Stimulated activated effector memory CD8-positive, alpha-beta T cell treated with anti-CD3 and anti-CD28 coated beads, Interleukin-12 subunit alpha, Interleukin-12 subunit beta, amount 100 ng/mL, for 72 hours (primary cell): ENCODE measurements around the gene SKOR1.

Experiments
- ATAC-seq: fragments of 150-1000 bp; cut with Tn5 transposase; 2 replicates; pipeline ENCODE4 v1.10.0; 2021
- DNase-seq, 2 donors: peaks; one replicate each; pipeline ENCODE4 v3.0.0; 2021 to 2022; ENCODE audit warnings: low spot score in 2 of 2
- H3K27ac Mint-ChIP-seq: one replicate; pipeline ENCODE4 v1.8.0; 2022; ENCODE audit warnings: mild to moderate bottlenecking, mixed read lengths
- H3K36me3 Mint-ChIP-seq: one replicate; pipeline ENCODE4 v1.8.0; 2022; ENCODE audit warnings: mild to moderate bottlenecking, mixed read lengths
- H3K4me1 Mint-ChIP-seq: one replicate; pipeline ENCODE4 v1.8.0; 2022; ENCODE audit warnings: mixed read lengths
- H3K4me3 Mint-ChIP-seq: one replicate; pipeline ENCODE4 v1.8.0; 2022; ENCODE audit warnings: mild to moderate bottlenecking, mixed read lengths
- H3K9me3 Mint-ChIP-seq: one replicate; pipeline ENCODE4 v1.8.0; 2022; ENCODE audit warnings: mixed read lengths

The SKOR1 gene

DNA sequence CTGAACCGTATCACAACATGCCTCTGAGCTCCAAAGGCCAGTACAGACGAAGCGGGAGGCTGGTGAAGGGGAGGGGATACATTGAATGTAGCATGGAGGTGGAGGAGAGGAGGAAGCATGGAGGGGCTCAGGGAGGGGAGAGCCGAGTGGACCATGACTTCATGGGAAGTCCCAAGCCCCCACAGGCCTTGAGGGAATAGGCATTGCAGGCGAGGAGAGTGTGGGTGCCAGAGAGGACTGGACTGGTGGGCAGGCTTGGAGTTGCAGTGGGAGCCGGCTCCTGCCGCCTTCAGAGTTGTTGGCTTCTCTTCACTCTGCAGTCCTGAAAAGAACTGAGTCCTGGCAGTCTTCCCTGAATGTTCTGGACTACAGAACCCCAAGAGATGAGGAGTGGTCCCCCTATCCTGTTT is 17.8 kb downstream of the SKOR1 start:
- no peak overlapping the region for H3K27ac Mint-ChIP-seq
- peaks cover 21% of the 10 kb centered on the region for H3K4me1 Mint-ChIP-seq
- DNase-seq, result no peak
- no peak overlapping the region for H3K4me3 Mint-ChIP-seq
- no peaks in the 10 kb centered on the region for H3K9me3 Mint-ChIP-seq
- H3K36me3 Mint-ChIP-seq, result peaks cover 21% of the 10 kb centered on the region
- no peak for ATAC-seq

DNA sequence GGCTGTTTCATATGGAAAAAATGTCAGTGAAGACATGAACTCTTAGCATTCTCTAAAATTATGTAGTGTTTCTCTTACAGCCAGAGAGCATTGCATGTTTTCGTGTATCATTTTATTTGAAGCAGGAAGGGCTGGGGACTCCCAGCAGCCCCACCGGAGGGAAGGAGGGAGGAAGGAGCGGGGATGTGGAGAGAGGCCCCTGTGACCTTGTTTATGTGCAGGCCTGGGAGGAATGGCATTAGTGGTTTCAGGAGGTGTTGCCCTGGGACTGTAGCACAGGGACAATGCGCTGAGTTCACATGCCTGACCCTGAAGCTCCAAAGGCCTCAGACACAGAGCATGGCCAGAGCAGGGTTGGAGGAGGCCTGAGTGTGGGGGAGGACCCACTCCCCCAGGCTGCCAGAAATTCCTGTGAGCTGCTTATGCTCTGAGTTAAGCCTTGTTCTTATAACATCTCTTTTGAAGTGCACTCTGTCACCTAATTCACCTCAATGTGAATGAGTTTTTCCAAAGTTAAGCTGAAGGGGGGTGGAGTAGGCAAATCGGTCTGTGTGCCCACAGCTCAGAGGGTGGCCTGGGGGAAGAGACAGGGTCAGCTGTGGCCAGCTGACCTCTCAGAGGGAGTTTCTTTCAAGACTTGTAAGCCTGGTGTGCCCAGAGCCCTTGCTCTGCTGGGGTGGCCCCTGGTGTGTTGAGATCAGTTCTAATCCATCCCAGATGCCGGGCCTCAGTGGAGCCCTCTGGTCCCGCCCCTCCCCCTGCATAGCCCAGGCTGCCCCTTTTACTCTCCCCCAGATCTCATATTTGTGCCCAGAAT is 18.5 kb downstream of the SKOR1 start:
- Mint-ChIP-seq H3K4me1 (peaks cover 21% of the 10 kb centered on the region), H3K4me3 (no peak overlapping the region), H3K27ac (no peak overlapping the region), H3K36me3 (peaks cover 21% of the 10 kb centered on the region), H3K9me3 (no peaks in the 10 kb centered on the region)
- ATAC-seq (no peak), DNase-seq (no peak)

DNA sequence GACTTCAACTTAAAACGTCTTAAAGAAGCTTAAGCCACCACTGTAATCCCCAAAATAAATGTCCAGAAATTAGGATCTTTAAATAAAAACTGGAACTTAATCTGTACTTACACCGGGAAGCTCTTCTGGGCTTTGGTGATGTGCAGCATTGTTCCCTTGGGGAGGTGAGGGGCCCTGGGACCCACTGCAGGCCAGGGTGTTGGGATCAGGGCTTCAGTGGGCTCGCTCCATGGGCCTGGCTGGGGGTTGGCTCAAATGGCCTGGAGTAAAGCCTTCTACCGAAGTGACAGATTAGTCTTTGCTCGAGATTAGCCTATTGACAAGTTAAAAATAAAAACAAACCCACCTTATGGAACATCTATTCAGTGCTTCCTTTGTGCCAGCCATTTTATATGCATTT is 20.7 kb downstream of the SKOR1 start:
- H3K4me3 Mint-ChIP-seq, result no peak overlapping the region
- peaks cover 3% of the 10 kb centered on the region for H3K36me3 Mint-ChIP-seq
- H3K27ac Mint-ChIP-seq, result no peak overlapping the region
- H3K9me3 Mint-ChIP-seq, result no peaks in the 10 kb centered on the region
- no peak for DNase-seq
- no peak for ATAC-seq
- H3K4me1 Mint-ChIP-seq, result peaks cover 5% of the 10 kb centered on the region

DNA sequence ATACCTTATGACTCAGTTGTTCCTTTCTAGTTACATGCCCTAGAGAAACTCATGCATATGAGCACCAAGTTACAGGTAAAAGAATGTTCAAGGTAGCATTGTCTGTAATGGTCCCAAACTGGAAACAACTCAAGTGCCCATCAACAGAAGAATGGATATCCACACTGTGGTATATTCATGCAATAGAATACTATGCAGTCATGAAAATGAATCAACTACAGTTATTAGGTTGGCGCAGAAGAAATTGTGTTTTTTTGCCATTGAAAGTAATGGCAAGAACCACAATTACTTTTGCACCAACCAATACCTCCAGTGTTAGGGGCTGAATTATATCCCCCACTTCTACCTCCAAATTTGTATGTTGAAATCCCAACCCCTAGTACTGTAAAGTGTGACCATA is 24.2 kb downstream of the SKOR1 start:
- DNase-seq (no peak), ATAC-seq (no peak)
- Mint-ChIP-seq H3K9me3 (no peaks in the 10 kb centered on the region), H3K4me3 (no peak overlapping the region), H3K27ac (no peak overlapping the region), H3K36me3 (no peaks in the 10 kb centered on the region), H3K4me1 (no peaks in the 10 kb centered on the region)

DNA sequence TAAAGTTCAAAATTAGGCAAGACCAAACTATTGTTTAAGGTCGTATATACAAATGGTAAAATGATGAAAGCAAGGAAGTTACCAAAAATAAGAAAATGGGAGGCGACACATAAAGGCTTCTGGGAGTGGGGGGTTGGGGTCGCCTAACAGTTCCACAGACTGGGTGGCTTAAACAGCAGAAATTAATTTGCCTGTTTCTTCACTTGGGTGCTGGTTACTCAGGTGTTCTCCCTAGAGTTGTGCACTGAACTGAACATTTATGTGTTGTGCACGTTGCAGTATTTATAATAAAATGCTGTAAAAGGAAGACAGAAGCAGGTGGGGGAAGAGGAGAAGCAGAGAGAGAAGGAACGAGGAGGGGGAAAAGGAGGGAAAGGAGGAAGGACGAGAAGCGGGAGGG is 25.0 kb downstream of the SKOR1 start:
- H3K9me3 Mint-ChIP-seq, result no peaks in the 10 kb centered on the region
- H3K4me1 Mint-ChIP-seq, result no peaks in the 10 kb centered on the region
- ATAC-seq (no peak), DNase-seq (no peak)
- no peak overlapping the region for H3K4me3 Mint-ChIP-seq
- H3K27ac Mint-ChIP-seq, result no peak overlapping the region
- H3K36me3 Mint-ChIP-seq, result no peaks in the 10 kb centered on the region

GRCh38 chr15:67850994-67851571 is 25.8 kb downstream of the SKOR1 start:
- no peak for ATAC-seq
- Mint-ChIP-seq H3K4me3 (no peak overlapping the region), H3K4me1 (no peaks in the 10 kb centered on the region), H3K27ac (no peak overlapping the region), H3K9me3 (no peaks in the 10 kb centered on the region), H3K36me3 (no peaks in the 10 kb centered on the region)
- DNase-seq, result no peak

GRCh38 chr15:67852418-67852817 is 27.1 kb downstream of the SKOR1 start:
- Mint-ChIP-seq H3K9me3 (no peaks in the 10 kb centered on the region), H3K4me1 (no peaks in the 10 kb centered on the region), H3K4me3 (no peak overlapping the region), H3K27ac (peak overlapping the region; percentile 70), H3K36me3 (no peaks in the 10 kb centered on the region)
- no peak for ATAC-seq
- no peak for DNase-seq

DNA sequence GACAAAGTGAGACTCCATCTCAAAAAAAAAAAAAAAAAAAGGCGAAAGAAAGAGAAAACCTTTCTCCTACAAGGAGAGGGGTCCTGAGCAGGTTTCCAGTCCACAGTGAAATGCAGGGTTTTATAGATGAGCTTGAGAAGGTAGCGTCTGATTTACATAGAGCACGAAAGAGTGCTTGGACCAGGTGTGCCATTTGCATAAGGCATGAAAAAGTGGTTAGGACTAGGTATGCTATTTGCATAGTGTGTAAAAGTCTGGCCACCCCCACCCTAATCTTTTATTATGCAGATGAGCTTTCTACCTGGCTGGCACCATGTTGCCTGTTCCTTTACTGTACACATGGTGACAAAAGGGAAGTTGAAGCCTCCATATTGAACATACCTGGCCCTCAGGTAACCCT is 28.1 kb downstream of the SKOR1 start:
- DNase-seq (no peak), ATAC-seq (no peak)
- no peaks in the 10 kb centered on the region for H3K9me3 Mint-ChIP-seq
- no peaks in the 10 kb centered on the region for H3K4me1 Mint-ChIP-seq
- no peaks in the 10 kb centered on the region for H3K36me3 Mint-ChIP-seq
- no peak overlapping the region for H3K4me3 Mint-ChIP-seq
- no peak overlapping the region for H3K27ac Mint-ChIP-seq

DNA sequence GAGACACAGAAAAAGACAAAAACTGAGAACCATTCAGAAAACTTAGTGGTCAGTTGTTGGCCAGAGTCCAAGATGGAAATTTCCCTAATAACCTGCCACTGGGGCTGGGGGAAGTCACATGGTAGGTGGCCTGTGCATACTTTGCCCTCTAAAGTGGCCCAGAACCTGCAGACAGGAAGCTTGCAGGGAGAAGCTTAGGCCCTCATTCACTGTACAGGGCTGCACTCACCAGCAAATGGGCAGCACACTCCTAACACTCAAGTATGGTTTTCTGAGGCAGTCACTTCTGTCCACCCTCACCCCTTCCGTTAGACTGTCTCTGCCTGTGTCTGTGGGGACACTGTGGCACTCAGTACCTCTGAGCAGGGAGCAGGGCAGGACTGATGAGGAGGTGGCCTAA is 29.0 kb downstream of the SKOR1 start:
- Mint-ChIP-seq H3K27ac (no peak overlapping the region), H3K36me3 (no peaks in the 10 kb centered on the region), H3K4me1 (no peaks in the 10 kb centered on the region), H3K4me3 (no peak overlapping the region), H3K9me3 (no peaks in the 10 kb centered on the region)
- ATAC-seq, result no peak
- DNase-seq, result no peak

DNA sequence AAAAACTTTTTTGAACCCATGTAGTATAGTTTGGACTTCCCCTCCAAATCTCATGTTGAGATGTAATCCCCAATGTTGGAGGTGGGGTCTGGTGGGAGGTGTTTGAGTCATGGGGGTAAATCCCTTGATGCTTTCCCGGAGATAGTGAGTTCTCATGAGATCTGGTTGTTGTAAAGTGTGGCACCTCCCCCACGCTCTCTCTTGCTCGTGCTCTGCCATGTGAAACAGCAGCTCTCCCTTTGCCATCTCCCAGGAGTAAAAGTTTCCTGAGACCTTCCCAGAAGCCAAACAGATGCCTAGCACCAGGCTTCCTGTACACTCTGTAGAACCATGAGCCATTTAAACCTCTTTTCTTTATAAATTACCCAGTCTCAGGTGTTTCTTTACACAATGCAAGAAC is 30.5 kb downstream of the SKOR1 start:
- no peak overlapping the region for H3K27ac Mint-ChIP-seq
- no peaks in the 10 kb centered on the region for H3K4me1 Mint-ChIP-seq
- ATAC-seq, result no peak
- H3K4me3 Mint-ChIP-seq, result no peak overlapping the region
- H3K9me3 Mint-ChIP-seq, result no peaks in the 10 kb centered on the region
- H3K36me3 Mint-ChIP-seq, result no peaks in the 10 kb centered on the region
- no peak for DNase-seq

DNA sequence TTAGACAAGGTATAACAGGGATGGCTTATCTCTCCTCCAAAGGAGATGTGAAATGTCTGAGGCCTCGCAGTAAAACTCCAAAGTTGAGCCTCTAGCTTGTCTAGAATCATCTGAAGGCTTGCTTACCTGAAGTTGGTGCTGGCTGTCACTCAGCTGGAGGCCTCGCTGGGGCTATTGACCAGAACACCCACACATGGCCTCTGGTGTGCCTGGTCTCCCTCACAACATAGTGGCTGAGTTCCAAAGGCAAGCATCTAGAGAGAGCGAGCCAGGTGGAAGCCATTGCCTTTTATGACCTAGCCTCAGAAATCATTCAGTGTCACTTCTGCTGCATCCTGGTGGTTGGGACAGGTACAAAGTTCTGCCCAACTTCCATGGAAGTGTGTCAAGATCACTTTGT is 31.9 kb downstream of the SKOR1 start:
- DNase-seq, result no peak
- no peaks in the 10 kb centered on the region for H3K4me1 Mint-ChIP-seq
- no peak overlapping the region for H3K27ac Mint-ChIP-seq
- no peaks in the 10 kb centered on the region for H3K36me3 Mint-ChIP-seq
- ATAC-seq, result no peak
- H3K9me3 Mint-ChIP-seq, result no peaks in the 10 kb centered on the region
- H3K4me3 Mint-ChIP-seq, result no peak overlapping the region

DNA sequence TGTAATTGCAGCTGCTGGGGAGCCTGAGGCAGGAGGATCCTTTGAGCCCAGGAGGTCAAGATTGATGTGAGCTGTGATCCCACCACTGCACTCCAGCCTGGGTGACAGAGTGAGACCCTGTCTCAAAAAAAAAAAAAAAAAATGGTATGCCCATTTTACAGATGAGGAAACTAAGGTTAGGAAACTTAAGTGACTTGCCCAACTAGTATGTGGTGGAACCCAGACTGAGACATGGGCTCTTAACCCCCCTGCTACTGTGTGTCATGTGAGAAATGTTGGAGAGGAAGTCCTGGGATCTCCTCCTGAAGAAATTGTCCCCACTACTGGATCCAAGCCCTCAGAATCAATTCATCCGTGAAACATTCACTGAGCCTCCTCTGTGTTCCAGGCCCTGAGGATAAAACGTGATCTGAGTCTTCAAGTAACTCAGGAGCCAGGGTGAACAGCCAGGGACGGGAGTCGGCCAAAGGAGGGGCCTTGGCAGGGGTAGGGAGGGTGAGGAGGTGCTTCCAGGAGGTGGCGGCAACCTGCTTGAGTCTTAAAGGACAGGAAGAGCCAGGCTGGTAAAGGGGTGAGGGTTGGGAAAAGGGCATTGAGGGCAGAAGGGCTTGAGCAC is 34.1 kb downstream of the SKOR1 start:
- ATAC-seq (no peak), DNase-seq (no peak)
- Mint-ChIP-seq H3K27ac (no peak overlapping the region), H3K36me3 (no peaks in the 10 kb centered on the region), H3K9me3 (no peaks in the 10 kb centered on the region), H3K4me3 (no peak overlapping the region), H3K4me1 (no peaks in the 10 kb centered on the region)

DNA sequence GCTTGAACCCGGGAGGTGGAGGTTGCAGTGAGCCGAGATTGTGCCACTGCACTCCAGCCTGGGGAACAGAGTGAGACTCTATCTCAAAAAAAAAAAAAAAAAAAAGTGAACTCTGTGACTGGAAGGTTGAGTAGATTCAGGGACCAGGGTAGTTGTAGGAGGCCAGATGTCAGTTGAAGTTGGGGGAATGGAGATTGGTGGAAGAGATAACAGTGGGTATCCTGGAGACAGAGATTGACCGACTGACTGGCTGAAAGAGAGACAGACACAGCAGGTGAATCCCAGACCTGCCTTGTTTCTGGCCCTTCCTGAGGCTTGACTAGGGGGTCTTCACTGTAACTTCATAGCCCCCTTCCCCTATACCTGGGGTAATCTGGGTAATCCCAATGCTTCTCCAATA is 36.7 kb downstream of the SKOR1 start:
- no peaks in the 10 kb centered on the region for H3K4me1 Mint-ChIP-seq
- no peaks in the 10 kb centered on the region for H3K36me3 Mint-ChIP-seq
- no peaks in the 10 kb centered on the region for H3K9me3 Mint-ChIP-seq
- ATAC-seq (no peak), DNase-seq (no peak)
- no peak overlapping the region for H3K4me3 Mint-ChIP-seq
- H3K27ac Mint-ChIP-seq, result peak overlapping the region; percentile 65

- no peaks in the 10 kb centered on the region for H3K36me3 Mint-ChIP-seq
- no peaks in the 10 kb centered on the region for H3K9me3 Mint-ChIP-seq
- no peak overlapping the region for H3K27ac Mint-ChIP-seq
- DNase-seq (no peak), ATAC-seq (peak; percentile 33)
- H3K4me1 Mint-ChIP-seq, result no peaks in the 10 kb centered on the region
- H3K4me3 Mint-ChIP-seq, result peak overlapping the region; percentile 52
Observed at GRCh38 chr15:67862750-67863441, 37.6 kb downstream of the SKOR1 start.

- H3K36me3 Mint-ChIP-seq, result no peaks in the 10 kb centered on the region
- H3K27ac Mint-ChIP-seq, result no peak overlapping the region
- peak overlapping the region; percentile 52 for H3K4me3 Mint-ChIP-seq
- H3K4me1 Mint-ChIP-seq, result no peaks in the 10 kb centered on the region
- DNase-seq (peak; percentile 67 to 82), ATAC-seq (peak; percentile 97)
- no peaks in the 10 kb centered on the region for H3K9me3 Mint-ChIP-seq
Observed at GRCh38 chr15:67863442-67863987, 38.2 kb downstream of the SKOR1 start.
